ENCODE results near the gene B4GALNT2.

GRCh38 chr17:49104511-49105074 lies 28.0 kb upstream of the B4GALNT2 start:
- TF ChIP-seq CTCF (IDR thresholded peaks at IDR 0.05) = no peak
- TF ChIP-seq POLR2A (IDR thresholded peaks at IDR 0.05) = no peak
